Tracheal epithelial cell (primary cell): ENCODE data around the gene OR2K2. TPM values are rescaled to one million over a fixed set of nuclear protein-coding genes. Genes with fewer than 3 reads are reported as not detected.

Experiments used
- total RNA-seq: library from RNA; depleted of rRNA; stranded (reverse); fragments of >200 nt; gene quantifications from 2 replicates; pipeline ENCODE4 v1.2.1, GENCODE V29; 2014

OR2K2 gene, protein sequence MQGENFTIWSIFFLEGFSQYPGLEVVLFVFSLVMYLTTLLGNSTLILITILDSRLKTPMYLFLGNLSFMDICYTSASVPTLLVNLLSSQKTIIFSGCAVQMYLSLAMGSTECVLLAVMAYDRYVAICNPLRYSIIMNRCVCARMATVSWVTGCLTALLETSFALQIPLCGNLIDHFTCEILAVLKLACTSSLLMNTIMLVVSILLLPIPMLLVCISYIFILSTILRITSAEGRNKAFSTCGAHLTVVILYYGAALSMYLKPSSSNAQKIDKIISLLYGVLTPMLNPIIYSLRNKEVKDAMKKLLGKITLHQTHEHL
- not detected in 2 replicates for total RNA-seq

GRCh38 chr9:111330124-111330523 is at the start of gene OR2K2:
OR2K2 (minus strand) TSS chr9:111330224; CDS start chr9:111328433, 1,791 bp downstream.

Other genes starting within 250 kb of the OR2K2 start
- gene ECPAS, start 154.2 kb upstream of the OR2K2 start, total RNA-seq = 79.9 and 94.9 TPM in 2 replicates
- 0.64 and 1.4 TPM in 2 replicates for gene ZNF483, start 195.0 kb upstream of the OR2K2 start, total RNA-seq